Neural cell (in vitro differentiated cells): Measurements from ENCODE around the gene CLNK. TPM values are rescaled to one million over a fixed set of nuclear protein-coding genes. Genes with fewer than 3 reads are reported as not detected.

ENCODE experiments used
- H2AFZ ChIP-seq: fragments of 200-600, 300-800 bp; sonication (generic), shearing (Covaris generic); 2 replicates; pipeline ENCODE4 v1.6.0; 2014; ENCODE audit warnings: low read depth, mild to moderate bottlenecking, antibody characterized with exemption, low read length, moderate library complexity
- H3F3A ChIP-seq: fragments of 200-600 bp; shearing (Covaris generic); 2 replicates; pipeline ENCODE4 v1.6.1; 2016; ENCODE audit warnings: mild to moderate bottlenecking, moderate library complexity, mixed read lengths, antibody characterized with exemption, low read length; ENCODE audit not compliant: insufficient read depth, poor library complexity, severe bottlenecking
- H3K27ac ChIP-seq: fragments of 200-600, 300-800 bp; sonication (generic), shearing (Covaris generic); 2 replicates; pipeline ENCODE4 v1.5.1; 2014; ENCODE audit warnings: mild to moderate bottlenecking, low read length, moderate library complexity
- H3K27me3 ChIP-seq: fragments of 300-800, 200-600 bp; sonication (generic), shearing (Covaris generic); 2 replicates; pipeline ENCODE4 v1.6.0; 2014; ENCODE audit warnings: mild to moderate bottlenecking, low read depth, low read length, moderate library complexity; ENCODE audit not compliant: insufficient read depth
- H3K36me3 ChIP-seq: fragments of 300-800, 200-600 bp; sonication (generic), shearing (Covaris generic); 2 replicates; pipeline ENCODE4 v1.5.1; 2014; ENCODE audit warnings: mild to moderate bottlenecking, antibody characterized with exemption, low read length, moderate library complexity; ENCODE audit not compliant: insufficient read depth
- H3K4me2 ChIP-seq: fragments of 300-800, 200-600 bp; sonication (generic), shearing (Covaris generic); 2 replicates; pipeline ENCODE4 v1.6.0; 2014; ENCODE audit warnings: mild to moderate bottlenecking, low read length
- H3K4me3 ChIP-seq: fragments of 300-800, 200-600 bp; sonication (generic), shearing (Covaris generic); 2 replicates; pipeline ENCODE4 v1.5.1; 2014; ENCODE audit warnings: mild to moderate bottlenecking, low read length, moderate library complexity
- H3K79me2 ChIP-seq: fragments of 200-600 bp; shearing (Covaris generic); replicated peaks from 2 replicates; pipeline ENCODE4 v1.6.0; 2014; ENCODE audit warnings: mild to moderate bottlenecking, low read length, moderate library complexity; ENCODE audit not compliant: insufficient read depth
- H3K9ac ChIP-seq: fragments of 300-800, 200-600 bp; sonication (generic), shearing (Covaris generic); 2 replicates; pipeline ENCODE4 v1.6.1; 2016; ENCODE audit warnings: mild to moderate bottlenecking, low read length, mixed read lengths
- H3K9me2 ChIP-seq: fragments of 200-600 bp; shearing (Covaris generic); 2 replicates; pipeline ENCODE4 v1.6.1; 2016; ENCODE audit warnings: mild to moderate bottlenecking, low read length, mixed read lengths; ENCODE audit not compliant: insufficient read depth
- H3K9me3 ChIP-seq: fragments of 200-600, 300-800 bp; sonication (generic), shearing (Covaris generic); 2 replicates; pipeline ENCODE4 v1.6.1; 2016; ENCODE audit warnings: mild to moderate bottlenecking, mixed run types, low read length, moderate library complexity, mixed read lengths
- H4K20me1 ChIP-seq: fragments of 200-600 bp; shearing (Covaris generic); 2 replicates; pipeline ENCODE4 v1.6.1; 2016; ENCODE audit warnings: mild to moderate bottlenecking, mixed run types; ENCODE audit not compliant: insufficient read depth
- CTCF ChIP-seq: fragments of 450-650 bp; IDR thresholded peaks from 2 replicates; pipeline ENCODE4 v1.5.1; 2014; ENCODE audit warnings: antibody characterized with exemption, mild to moderate bottlenecking, moderate library complexity; ENCODE audit not compliant: poor library complexity, severe bottlenecking
- EP300 ChIP-seq: fragments of 450-650 bp; conservative IDR thresholded peaks from 2 replicates; pipeline ENCODE4 v1.6.1; 2014; ENCODE audit warnings: antibody characterized with exemption, mild to moderate bottlenecking, moderate library complexity; ENCODE audit not compliant: poor library complexity, severe bottlenecking
- EZH2 ChIP-seq: fragments of 200-600, 300-800 bp; shearing (Covaris generic), sonication (generic); IDR thresholded peaks from 2 replicates; pipeline ENCODE4 v1.6.1; 2014; ENCODE audit warnings: antibody characterized with exemption, low read length, borderline replicate concordance, mild to moderate bottlenecking; ENCODE audit not compliant: insufficient read depth, poor library complexity, severe bottlenecking
- MXI1 ChIP-seq: fragments of 450-650 bp; conservative IDR thresholded peaks from 2 replicates; pipeline ENCODE4 v1.6.1; 2014; ENCODE audit warnings: antibody characterized with exemption, mild to moderate bottlenecking; ENCODE audit not compliant: poor library complexity, severe bottlenecking
- POLR2AphosphoS5 ChIP-seq: IDR thresholded peaks from 2 replicates; pipeline ENCODE4 v1.6.1; 2012
- RAD21 ChIP-seq: fragments of 450-650 bp; conservative IDR thresholded peaks from 2 replicates; pipeline ENCODE4 v1.6.1; 2014; ENCODE audit warnings: antibody characterized with exemption, mild to moderate bottlenecking, moderate library complexity
- REST ChIP-seq: IDR thresholded peaks from 2 replicates; pipeline ENCODE4 v1.6.1; 2012; ENCODE audit warnings: borderline replicate concordance
- SMC3 ChIP-seq: fragments of 450-650 bp; conservative IDR thresholded peaks from 2 replicates; pipeline ENCODE4 v1.6.1; 2014; ENCODE audit warnings: antibody characterized with exemption, mild to moderate bottlenecking, moderate library complexity; ENCODE audit not compliant: poor library complexity
- TAF1 ChIP-seq: IDR thresholded peaks from 2 replicates; pipeline ENCODE4 v1.6.1; 2012; ENCODE audit warnings: low read depth
- polyA plus RNA-seq: library from polyadenylated mRNA; depleted of rRNA; stranded (reverse); fragments of >200 nt; gene quantifications from 2 replicates; pipeline ENCODE4 v1.2.3, GENCODE V29; 2014

The CLNK gene
- polyA plus RNA-seq, 1 donor from 2014 or later = not detected

GRCh38 chr4:10461091-10461849 is 223.3 kb downstream of the CLNK start:
- no peak overlapping the region for H3K4me2 ChIP-seq
- H3K79me2 ChIP-seq = no peaks in the 10 kb centered on the region
- H3K9me2 ChIP-seq = no peaks in the 10 kb centered on the region
- H3K27ac ChIP-seq = no peak overlapping the region
- TF ChIP-seq EZH2 (no peak), POLR2AphosphoS5 (no peak), SMC3 (peak; percentile 26), EP300 (no peak), RAD21 (peak; percentile 53), CTCF (peak; percentile 84), REST (no peak), MXI1 (no peak), TAF1 (no peak)
- peaks cover 12% of the 10 kb centered on the region for H3K9me3 ChIP-seq
- no peaks in the 10 kb centered on the region for H3K36me3 ChIP-seq
- no peak overlapping the region for H2AFZ ChIP-seq
- no peaks in the 10 kb centered on the region for H3F3A ChIP-seq
- H3K4me3 ChIP-seq = peak overlapping the region; percentile 65
- no peaks in the 10 kb centered on the region for H4K20me1 ChIP-seq
- peak overlapping the region; percentile 26 for H3K9ac ChIP-seq
- peaks cover 9% of the 10 kb centered on the region for H3K27me3 ChIP-seq

GRCh38 chr4:10460313-10461047 is 224.1 kb downstream of the CLNK start:
- no peaks in the 10 kb centered on the region for H3F3A ChIP-seq
- no peak overlapping the region for H2AFZ ChIP-seq
- no peak overlapping the region for H3K4me2 ChIP-seq
- no peaks in the 10 kb centered on the region for H3K9me2 ChIP-seq
- peaks cover 9% of the 10 kb centered on the region for H3K27me3 ChIP-seq
- TF ChIP-seq CTCF (no peak), SMC3 (no peak), TAF1 (no peak), EP300 (no peak), EZH2 (no peak), MXI1 (no peak), REST (no peak), POLR2AphosphoS5 (no peak), RAD21 (no peak)
- H3K9ac ChIP-seq = no peak overlapping the region
- no peaks in the 10 kb centered on the region for H3K36me3 ChIP-seq
- peaks cover 12% of the 10 kb centered on the region for H3K9me3 ChIP-seq
- H3K79me2 ChIP-seq = peaks cover 5% of the 10 kb centered on the region
- H3K27ac ChIP-seq = no peak overlapping the region
- H4K20me1 ChIP-seq = no peaks in the 10 kb centered on the region
- peak overlapping the region; percentile 65 for H3K4me3 ChIP-seq
